ENCODE data around the gene EFCAB10. TPM values are rescaled to one million over a fixed set of nuclear protein-coding genes. Genes with fewer than 3 reads are reported as not detected.
"Not testable (repeated sequence)": the region's sequence is repeated elsewhere in the genome, so short reads cannot be mapped to it uniquely, and the experiment has no call there.

The EFCAB10 gene
- total RNA-seq, 1 experiment from 2014 or later, result 2.9 TPM

DNA sequence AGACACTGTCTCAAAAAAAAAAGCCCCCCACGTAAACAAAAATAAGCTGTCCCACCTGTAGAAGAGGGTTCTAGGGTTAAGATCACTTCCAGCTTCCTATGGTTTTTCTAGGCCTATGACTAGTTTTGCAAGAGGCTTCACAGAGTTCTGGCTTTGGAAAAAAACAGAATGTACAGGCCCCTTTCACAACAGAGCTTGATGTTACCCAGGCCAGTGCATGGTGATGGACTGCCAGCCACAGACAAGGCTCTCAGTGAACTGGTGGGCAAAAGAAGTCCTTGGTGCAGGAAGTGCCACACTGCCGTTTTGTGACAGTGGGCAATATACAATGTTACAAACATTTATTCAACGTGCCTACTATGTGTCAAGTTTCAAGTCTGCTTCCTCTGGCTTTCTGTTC lies 18.3 kb upstream of the EFCAB10 start:
- no peak for DNase-seq (ENCODE audit: extremely low read depth, low read depth)

DNA sequence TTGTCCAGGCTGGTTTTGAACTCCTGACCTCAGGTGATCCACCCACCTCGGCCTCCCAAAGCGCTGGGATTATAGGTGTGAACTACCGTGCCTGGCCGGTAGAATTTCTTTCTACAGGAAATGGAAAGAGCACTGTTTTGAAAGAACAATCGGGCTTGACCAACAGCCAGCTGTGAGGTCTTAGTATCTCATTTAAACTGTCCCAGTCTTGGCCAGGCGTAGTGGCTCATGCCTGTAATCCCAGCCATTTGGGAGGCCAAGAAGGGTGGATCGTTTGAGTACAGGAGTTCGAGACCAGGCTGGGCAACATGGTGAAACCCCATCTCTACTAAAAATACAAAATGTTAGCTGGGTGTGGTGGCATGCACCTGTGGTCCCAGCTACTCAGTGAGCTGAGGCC lies 17.8 kb upstream of the EFCAB10 start:
- not testable (repeated sequence) for DNase-seq (ENCODE audit: extremely low read depth, low read depth)

DNA sequence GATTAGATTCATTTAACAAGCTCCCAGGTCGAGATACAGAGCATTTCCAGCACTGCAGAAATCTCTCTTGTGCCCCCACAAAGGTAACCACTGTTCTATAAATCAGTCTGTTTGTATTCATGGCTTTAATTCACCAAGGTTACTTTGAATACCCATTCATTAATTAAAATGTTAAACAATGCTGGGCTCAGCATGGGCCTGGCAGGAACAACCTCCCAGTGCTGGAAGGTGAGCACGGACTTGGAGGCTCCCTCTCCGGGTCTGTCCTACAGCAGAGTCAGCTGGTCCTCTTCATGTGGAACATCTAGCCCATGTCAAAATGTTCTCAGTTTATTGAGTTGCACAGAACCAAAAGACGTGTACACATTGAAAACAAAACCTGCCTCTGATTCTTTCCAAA lies 15.6 kb upstream of the EFCAB10 start:
- DNase-seq (ENCODE audit: extremely low read depth, low read depth), result no peak

DNA sequence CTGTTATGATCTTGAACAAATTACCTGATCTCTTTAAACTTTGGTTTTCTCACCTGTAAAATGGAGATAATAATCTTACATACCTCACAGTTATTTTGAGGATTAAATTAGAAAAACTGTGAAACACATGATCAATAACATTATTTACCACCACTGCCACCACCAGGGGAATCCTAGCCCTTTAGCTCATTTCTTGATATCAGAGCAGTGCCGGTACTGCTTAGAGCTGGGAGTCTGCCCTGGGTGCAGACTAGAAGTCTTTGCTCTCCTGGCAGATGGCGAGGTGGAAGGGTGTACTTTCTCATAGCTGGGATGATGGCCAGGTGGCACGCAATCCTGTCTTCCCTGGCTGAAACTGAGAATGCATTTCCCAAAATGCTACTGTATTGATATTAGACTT lies 12.7 kb upstream of the EFCAB10 start:
- DNase-seq (ENCODE audit: extremely low read depth, low read depth), result no peak

DNA sequence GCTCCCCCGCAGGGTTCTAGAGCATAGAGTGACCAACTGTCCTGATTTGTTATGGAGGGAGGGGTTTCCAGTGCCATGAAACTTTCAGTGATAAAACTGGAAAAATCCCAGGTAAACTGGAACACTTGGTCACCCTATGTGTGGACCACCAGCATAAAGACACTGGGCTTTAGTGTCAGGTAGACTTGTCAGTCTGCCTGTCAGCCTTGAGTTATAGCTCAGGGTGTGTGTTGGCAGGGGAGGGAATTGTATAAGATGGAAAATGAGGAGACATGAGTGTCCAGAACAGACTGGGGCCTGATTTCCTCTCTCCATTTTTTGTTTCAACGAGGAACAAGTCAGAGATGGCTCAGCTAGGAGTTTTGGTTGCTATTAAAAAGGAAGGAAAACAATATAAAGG lies 10.2 kb upstream of the EFCAB10 start:
- DNase-seq (ENCODE audit: extremely low read depth, low read depth), result no peak

DNA sequence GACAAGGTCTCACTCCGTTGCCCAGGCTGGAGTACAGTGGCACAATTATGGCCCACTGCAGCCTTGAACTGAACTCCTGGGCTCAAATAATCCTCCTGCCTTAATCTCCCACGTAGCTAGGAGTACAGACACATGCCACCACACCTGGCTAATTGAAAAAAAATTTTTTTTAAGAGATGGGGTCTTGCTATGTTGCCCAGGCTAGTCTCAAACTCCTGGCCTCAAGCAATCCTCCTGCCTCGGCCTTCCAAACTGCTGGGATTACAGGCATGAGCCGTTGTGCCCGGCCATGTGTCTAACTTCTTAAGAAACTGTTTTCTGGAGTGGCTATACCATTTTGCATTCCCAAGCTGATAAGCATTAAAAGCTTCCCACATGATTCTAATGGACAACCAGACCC lies 9.5 kb upstream of the EFCAB10 start:
- DNase-seq (ENCODE audit: extremely low read depth, low read depth), result no peak

DNA sequence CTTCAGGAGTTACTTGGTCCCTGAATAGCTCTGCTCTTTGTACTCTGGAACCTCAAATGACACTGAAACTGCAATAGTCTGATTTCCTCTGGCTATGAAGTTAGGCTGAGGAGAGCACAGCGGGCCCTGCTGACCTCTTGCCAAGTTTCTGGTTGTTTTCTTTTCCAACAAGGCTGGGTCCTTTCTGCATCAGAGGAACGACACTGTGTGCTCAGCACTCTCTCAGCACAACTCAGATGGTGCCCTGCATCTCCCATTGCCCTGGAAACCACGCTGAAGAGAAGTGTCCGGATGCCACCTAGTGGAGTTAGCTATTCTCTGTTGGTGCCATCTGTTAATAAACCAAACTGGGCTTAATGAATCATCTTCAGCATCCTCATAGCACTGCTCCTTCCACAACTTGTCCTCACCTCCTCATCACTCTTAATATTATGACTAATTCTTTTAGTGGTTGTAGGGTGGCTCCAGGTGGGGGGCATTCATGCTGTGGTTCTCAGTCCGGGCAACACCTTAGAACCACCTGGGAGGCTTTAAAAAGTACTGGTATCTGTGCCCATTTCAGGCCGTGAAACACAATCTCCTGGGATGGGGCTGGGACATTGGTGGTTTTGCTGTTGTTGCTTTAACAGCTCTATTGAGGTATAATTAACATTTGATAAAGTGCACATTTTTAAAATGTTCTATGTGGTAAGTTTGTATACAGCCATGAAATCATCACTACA lies 8.2 kb upstream of the EFCAB10 start:
- peak; percentile 83 for DNase-seq (ENCODE audit: extremely low read depth, low read depth)

DNA sequence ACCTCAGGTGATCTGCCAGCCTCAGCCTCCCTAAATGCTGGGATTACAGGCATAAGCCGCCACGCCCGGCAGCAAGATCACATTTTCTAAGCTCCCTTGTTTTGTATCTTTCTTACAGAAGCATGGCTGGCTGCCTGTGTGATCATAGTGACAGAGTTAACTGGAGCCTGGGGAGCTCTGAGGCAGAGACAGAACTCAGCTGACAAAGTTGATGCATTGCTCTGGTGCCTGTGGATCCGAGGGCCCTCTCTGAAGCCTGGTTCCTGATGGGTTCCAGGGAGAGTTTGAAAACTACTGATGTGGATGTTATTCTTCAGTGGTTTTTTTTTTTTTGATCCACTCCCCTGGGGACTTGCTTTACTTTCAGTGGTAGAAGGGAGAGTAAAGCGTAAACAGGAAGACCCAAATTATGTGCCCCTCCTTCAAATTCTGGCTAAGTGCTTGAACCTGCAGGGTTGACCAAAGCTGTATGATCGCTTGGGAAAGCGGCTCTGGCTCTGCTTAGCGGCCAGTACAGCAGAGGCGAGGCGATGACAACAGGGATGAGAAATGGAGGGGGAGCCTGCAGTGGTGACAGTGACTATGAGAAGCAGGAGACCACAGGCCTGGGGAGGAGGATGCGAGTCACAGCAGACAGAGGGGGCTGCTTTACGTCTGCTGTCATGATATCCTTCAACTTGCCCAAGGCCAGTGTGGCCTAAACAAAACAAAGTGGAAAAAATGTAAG lies 6.8 kb upstream of the EFCAB10 start:
- DNase-seq (ENCODE audit: extremely low read depth, low read depth), result no peak

DNA sequence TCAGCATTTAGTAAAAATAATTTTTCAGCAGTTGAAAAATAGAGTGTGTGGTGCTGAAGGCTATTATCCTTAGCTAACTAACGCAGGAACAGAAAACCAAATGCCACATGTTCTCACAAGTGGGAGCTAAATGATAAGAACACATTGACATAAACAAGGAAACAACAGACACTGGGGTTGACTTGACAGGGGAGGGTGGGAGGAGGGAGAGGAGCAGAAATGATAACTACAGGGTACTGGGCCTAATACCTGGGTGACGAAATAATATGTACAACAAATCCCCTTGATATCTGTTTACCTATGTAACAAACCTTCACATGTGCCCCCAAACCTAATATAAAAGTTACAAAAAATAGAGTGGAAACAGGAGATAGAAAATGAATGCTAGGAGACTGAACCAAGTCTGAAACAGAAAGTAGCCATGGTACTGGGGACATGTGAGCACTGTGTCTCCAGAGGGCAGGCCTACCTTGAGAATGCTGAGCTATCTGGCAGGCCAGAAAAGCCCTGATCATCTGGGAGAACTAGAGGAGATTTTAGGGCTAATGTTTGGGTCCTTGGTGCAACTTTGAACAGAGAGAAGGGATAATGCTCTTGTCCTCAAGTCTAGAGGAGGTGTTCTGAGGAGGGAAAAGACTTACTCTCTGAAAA lies 4.7 kb upstream of the EFCAB10 start:
- DNase-seq (ENCODE audit: extremely low read depth, low read depth), result no peak

DNA sequence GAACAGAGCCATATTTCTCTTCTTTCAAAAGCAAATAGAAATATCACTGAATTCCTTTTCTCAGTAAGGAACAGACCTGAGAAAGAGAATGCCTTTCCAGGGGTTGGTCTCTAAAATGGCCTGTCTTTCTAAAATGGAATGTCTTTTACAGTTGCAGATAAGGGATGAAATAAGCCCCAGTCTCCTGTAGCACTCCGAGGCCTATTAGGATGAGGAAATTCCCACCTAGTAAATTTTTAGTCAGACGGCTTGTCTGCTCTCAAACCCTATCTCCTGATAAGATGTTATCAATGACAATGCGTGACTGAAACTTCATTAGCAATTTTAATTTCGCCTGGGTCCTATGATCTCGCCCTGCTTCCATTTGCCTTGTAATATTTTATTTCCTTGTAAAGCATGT lies 2.9 kb upstream of the EFCAB10 start:
- DNase-seq (ENCODE audit: extremely low read depth, low read depth), result no peak

DNA sequence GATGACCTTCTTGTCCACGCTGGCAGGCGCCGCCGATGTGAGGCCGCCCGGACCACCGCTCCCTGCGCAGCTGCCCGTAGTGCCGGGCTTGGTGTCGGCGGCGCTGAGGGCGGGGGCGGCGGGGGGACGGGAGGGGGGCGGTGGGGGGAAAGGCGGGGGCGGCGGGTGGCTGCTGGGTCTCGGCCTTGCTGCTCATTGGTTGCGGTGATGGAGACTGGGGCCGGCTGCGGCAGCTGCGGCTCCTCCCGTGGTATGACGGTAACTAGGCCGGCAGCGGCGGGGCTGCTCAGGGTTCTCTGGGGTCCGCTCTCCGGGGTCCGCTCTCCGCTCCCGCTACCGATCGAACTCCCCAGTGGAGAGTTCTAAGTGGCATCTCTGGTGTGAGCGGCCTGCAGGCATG lies 1.8 kb upstream of the EFCAB10 start:
- no peak for DNase-seq (ENCODE audit: extremely low read depth, low read depth)

DNA sequence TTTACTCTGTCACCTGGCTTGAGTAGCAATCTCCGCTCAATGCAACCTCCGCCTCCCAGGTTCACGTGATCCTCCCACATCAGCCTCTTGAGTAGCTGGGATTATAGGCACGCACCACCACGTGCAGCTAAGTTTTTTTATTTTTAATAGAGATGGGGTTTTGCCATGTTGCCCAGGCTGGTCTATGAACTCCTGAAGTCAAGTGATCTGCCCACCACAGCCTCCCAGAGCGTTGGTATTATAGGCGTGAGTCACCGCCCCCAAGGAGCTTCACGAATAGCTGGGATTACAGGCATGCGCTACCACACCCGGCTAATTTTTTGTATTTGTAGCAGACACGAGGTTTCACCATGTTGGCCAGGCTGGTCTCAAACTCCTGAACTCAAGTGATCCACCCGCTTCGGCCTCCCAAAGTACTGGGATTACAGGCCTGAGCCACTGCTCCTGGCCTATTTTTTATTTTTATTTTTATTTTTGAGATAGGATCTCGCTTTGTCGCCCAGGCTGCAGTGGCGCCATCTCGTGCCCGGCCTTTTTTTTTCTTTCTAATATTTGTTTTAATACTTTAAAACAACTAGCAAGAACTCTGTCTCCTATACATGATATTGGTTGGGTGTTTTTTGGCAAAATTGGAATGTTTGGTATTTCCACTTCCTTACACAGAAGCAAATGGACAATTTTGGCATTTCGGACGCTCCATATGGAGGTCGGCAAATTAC lies 1.1 kb downstream of the EFCAB10 start:
- peak; percentile 30 for DNase-seq (ENCODE audit: extremely low read depth, low read depth)

DNA sequence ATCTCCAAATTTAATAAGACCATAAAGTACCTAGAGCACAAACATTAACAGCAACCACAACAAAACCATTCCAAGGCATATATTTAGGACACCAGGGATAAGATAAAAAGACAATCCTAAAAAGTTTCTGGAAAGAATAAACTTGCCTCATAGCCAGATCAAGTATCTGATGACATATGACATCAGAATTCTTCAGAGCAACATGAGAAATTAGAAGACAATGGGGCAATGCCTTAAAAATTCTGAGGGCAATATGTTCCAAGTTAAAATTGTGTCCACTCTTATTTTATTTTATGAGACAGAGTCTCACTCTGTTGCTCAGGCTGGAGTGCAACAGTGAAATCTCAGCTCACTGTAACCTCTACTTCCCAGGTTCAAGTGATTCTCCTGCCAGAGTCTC lies 2.8 kb downstream of the EFCAB10 start:
- DNase-seq (ENCODE audit: extremely low read depth, low read depth), result no peak

DNA sequence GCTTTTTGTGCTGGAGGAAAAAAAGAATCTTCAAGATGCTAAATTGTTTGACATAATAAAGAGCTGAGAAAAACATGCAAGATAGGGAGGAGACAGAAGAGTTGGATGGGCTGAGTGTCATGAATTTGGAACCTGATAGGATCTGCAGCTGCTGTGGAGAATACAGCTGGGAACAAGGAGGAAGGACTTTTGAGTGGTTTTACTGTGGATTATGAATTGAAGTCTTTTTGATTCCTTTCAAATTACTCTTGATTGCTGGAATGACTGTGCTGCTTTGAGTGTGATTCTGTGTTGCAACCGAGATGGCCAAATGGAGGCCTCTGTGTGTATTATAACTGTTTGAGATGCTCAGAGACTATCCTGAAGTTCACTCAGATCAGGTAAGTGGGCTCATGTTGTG lies 4.0 kb downstream of the EFCAB10 start:
- no peak for DNase-seq (ENCODE audit: extremely low read depth, low read depth)

DNA sequence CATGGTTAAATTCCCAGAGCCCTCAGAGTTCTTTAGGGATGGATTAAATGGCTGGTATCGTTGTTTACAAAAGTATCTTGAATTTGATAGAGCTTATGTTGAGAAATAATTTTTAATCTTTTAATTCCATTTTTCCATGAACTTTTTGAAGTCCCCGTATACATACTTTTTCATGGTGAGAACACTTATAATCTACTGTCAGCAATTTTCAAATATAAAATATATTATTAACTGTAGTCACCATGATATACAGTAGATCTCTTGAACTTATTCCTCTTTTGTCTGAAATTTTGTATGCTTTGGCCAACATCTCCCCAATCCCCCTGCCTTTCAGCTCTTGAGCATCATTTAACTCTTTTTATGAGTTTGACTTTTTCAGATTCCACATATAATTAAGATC lies 9.4 kb downstream of the EFCAB10 start:
- DNase-seq (ENCODE audit: extremely low read depth, low read depth), result no peak

DNA sequence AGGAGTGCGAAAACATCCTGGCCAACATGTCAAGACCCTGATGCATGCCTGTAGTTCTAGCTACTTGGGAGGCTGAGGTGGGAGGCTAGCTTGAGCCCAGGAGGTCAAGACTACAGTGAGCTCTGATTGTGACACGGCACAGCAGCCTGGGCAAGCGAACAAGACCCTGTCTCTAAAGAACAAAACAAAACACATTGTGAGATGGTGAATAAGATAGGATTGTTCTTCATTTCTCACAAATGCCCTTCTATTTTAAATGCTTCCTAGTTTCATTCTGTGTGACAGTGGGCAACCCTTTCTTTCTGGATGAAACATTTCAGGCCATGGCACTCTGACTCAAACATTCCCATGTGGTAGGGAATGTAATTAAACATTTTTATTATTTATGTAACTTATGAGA lies 13.5 kb downstream of the EFCAB10 start:
- DNase-seq (ENCODE audit: extremely low read depth, low read depth), result no peak

DNA sequence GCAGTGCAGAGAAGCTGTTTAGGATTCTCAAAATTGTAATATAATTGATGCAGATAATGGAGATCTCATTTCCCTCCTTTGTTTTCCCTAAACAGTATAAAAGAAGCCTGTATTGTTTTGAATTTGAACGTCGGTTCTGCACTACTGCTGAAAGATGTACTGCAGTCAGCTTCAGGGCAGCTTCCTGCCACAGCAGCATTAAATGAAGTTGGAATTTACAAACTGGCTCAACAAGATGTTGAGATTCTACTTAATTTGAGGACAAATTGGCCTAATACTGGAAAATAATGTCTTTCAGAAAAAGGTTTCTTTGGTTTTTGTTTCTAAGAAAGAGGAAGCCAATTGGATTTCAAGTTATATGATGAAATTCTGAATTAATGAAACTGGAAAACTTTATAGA lies 14.3 kb downstream of the EFCAB10 start:
- DNase-seq (ENCODE audit: extremely low read depth, low read depth), result no peak

DNA sequence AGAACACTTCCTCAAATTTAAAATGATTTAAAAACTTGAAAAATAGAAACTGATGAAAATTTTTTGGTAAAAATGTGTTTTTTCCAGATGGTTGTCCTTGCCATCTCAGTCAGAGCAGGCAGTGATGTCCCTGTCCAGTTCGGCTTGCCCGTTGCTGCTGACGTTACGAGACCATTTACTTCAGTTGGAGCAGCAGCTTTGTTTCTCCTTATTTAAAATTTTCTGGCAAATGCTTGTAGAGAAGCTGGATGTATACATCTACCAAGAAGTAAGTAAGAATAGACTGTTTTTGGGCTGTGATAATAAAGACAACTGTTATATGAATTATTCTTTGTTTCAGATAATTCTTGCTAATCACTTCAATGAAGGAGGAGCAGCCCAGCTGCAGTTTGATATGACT lies 16.1 kb downstream of the EFCAB10 start:
- no peak for DNase-seq (ENCODE audit: extremely low read depth, low read depth)

DNA sequence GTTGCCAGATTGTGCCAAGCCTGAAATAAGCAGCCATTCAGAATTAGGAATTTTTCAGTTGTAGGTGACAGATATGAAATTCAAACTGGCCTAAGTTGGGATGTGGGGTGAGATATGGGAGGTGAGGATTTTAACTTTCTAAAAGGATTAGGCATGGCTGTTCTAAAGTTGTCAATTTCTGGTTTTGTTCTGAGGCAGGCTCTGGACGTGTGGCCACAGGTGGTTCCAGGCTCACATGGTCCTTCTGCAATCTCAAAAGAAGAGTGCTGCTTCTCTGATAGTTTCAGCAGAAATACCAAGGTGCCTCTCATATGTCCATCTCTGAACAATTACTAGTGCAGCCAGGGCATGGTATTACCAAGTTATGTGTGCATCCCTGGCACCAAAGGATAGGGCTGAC lies 21.4 kb downstream of the EFCAB10 start:
- DNase-seq (ENCODE audit: extremely low read depth, low read depth), result no peak

DNA sequence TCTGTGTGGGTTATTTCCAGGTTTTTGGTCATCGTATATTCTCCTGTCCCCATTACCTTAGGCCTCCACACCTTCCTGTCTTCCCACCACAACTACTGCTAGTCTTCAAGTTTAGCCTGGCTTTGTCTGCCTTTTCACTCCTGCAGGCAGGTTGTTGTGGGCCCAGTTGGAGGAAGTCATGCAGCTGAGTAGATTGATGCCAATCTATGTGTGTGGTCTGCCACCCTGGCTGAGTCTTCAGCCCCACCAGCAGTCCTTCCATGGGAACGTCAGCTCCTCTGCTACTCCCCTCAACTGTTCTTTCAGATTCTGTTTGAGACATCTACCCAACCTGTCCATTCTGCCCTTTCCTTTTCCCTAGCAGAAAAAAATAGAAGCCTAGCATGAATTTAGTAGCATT lies 43.0 kb downstream of the EFCAB10 start:
- DNase-seq (ENCODE audit: extremely low read depth, low read depth), result no peak

DNA sequence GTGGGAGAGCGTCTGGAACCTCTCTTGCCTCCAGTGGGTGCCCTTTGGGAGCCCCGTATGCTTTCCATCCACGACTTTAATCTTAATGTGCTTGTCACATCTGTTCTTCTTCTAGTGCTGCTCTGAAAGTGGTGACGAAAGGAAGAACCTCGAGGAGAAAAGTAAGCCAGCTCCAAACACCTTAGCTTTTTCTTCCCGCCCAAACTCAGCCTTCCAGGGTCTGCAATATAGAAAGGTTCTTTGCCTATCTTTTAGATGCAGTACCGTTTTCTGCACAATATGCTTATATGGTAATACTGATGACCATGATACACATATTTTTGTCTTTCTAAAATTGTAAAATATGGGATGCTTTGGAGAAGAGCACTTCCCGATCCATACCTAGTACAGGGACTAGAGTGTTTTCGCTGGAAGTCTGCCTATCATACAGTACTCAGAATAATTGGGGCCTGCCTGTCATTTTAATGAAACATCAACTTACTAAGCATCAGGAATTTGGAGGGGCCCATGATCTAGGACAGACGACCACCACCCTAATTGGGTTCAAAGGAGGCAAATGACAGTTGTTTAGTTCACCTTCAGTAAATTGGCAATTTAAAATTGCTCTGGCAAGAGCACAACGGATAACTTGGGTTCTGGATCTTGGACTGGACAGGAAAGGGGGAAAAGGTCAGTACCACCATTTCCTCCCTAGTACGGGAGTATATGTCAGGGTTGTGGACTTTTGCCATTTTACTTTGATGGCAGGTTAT lies 48.4 kb downstream of the EFCAB10 start:
- no peak for DNase-seq (ENCODE audit: extremely low read depth, low read depth)
